MCF 10A (cell line): ENCODE measurements around the gene HUS1. TPM values are rescaled to one million over a fixed set of nuclear protein-coding genes. Genes with fewer than 3 reads are reported as not detected.

Source experiments
- BruUV-seq: library from RNA; stranded (reverse); fragments of 400-500 nt; replicated peaks from 2 replicates; lab custom pipeline; 2021; lab: Mats Ljungman, UMichigan
- CTCF ChIA-PET: fragments of 300-600 bp; sonication (Branson Sonifier 250); formaldehyde crosslinking; extraction: SDS; loops from one replicate; lab custom pipeline; 2021; ENCODE audit warnings: antibody characterized with exemption, inconsistent platforms; lab: Yijun Ruan, JAX
- POLR2A ChIA-PET: fragments of 300-600, 350-650 bp; sonication (Branson Sonifier 250); formaldehyde crosslinking; extraction: SDS; loops from one replicate; lab custom pipeline; 2020; ENCODE audit warnings: antibody characterized with exemption, inconsistent platforms; lab: Yijun Ruan, JAX
- DNase-seq: peaks from one replicate; pipeline ENCODE4 v3.0.0-alpha.2; 2018; ENCODE audit not compliant: unreplicated experiment
- H3K27ac Mint-ChIP-seq: one replicate; pipeline ENCODE4 v1.8.0; 2022; ENCODE audit warnings: mild to moderate bottlenecking, low read depth, mixed read lengths; ENCODE audit not compliant: unreplicated experiment
- H3K27me3 Mint-ChIP-seq: one replicate; pipeline ENCODE4 v1.8.0; 2022; ENCODE audit warnings: mixed read lengths; ENCODE audit not compliant: insufficient read depth, unreplicated experiment
- H3K36me3 Mint-ChIP-seq: one replicate; pipeline ENCODE4 v1.8.0; 2022; ENCODE audit warnings: mild to moderate bottlenecking, moderate library complexity, mixed read lengths; ENCODE audit not compliant: insufficient read depth, unreplicated experiment
- H3K4me1 Mint-ChIP-seq: one replicate; pipeline ENCODE4 v1.8.0; 2022; ENCODE audit warnings: mixed read lengths; ENCODE audit not compliant: insufficient read depth, unreplicated experiment
- H3K4me3 Mint-ChIP-seq: one replicate; pipeline ENCODE4 v1.8.0; 2022; ENCODE audit warnings: mild to moderate bottlenecking, moderate library complexity, mixed read lengths; ENCODE audit not compliant: unreplicated experiment
- H3K9me3 Mint-ChIP-seq: one replicate; pipeline ENCODE4 v1.8.0; 2022; ENCODE audit warnings: mixed read lengths; ENCODE audit not compliant: unreplicated experiment
- CTCF ChIP-seq: fragments of 200-600 bp; IDR thresholded peaks from one replicate; pipeline ENCODE4 v1.8.0; 2022; ENCODE audit warnings: antibody characterized with exemption, mild to moderate bottlenecking; ENCODE audit not compliant: unreplicated experiment
- intact Hi-C: fragments of 100-400 bp; cut with micrococcal nuclease; formaldehyde crosslinking; loops from 2 replicates; pipeline ENCODE4 v1.14.1; 2022
- total RNA-seq: library from RNA; stranded (reverse); gene quantifications from 2 replicates; pipeline ENCODE4 v1.2.3, GENCODE V29; 2022

Gene HUS1
- total RNA-seq, 1 experiment from 2014 or later, result 42.8 TPM

GRCh38 chr7:47914717-47915615, 64.4 kb downstream of the HUS1 start:
- no peak overlapping the region for H3K27ac Mint-ChIP-seq
- no peak for TF ChIP-seq CTCF
- no TSS peak for BruUV-seq
- ChIA-PET CTCF (interaction anchor here (0.7 kb wide), 1 partner anchor 30 kb away, joined by 3 read pairs; no protein-coding TSS in a partner anchor), POLR2A (interaction anchor here (0.6 kb wide), 2 partner anchors 54 to 90 kb away, joined by 3 read pairs; no protein-coding TSS in a partner anchor)
- no peaks in the 10 kb centered on the region for H3K4me1 Mint-ChIP-seq
- intact Hi-C loops, result no loop called here
- H3K4me3 Mint-ChIP-seq, result no peak overlapping the region
- DNase-seq, result no peak
- H3K36me3 Mint-ChIP-seq, result no peaks in the 10 kb centered on the region
- peaks cover 87% of the 10 kb centered on the region for H3K27me3 Mint-ChIP-seq
- no peaks in the 10 kb centered on the region for H3K9me3 Mint-ChIP-seq

Other genes starting within 250 kb of the HUS1 start
- gene PKD1L1, start 31.1 kb downstream of the HUS1 start, total RNA-seq, result 0.25 TPM in 1 of 2 replicates, not detected in the other
- 0.22 TPM in 1 of 2 replicates, not detected in the other for gene SUN3, start 49.5 kb upstream of the HUS1 start, total RNA-seq
- 0.37 and 0.52 TPM in 2 replicates for gene C7orf57, start 55.9 kb upstream of the HUS1 start, total RNA-seq
- 602 and 797 TPM in 2 replicates for gene UPP1, start 109.7 kb upstream of the HUS1 start, total RNA-seq
- gene ABCA13, start 191.8 kb upstream of the HUS1 start, total RNA-seq, result 0.20 and 0.30 TPM in 2 replicates